ENCODE results near the gene PSMA1. TPM values are rescaled to one million over a fixed set of nuclear protein-coding genes. Genes with fewer than 3 reads are reported as not detected.

The PSMA1 gene
- total RNA-seq, 2 donors from 2014 or later = 120 to 147 TPM

GRCh38 chr11:14529951-14530350, 9.8 kb upstream of the PSMA1 start:
- Histone ChIP-seq H3K36me3 (no peaks in the 10 kb centered on the region), H3K9ac (ENCODE audit: low read depth in 2 of 2, low read length in 2 of 2) (no peak overlapping the region), H3K4me3 (no peak overlapping the region), H3K27me3 (no peaks in the 10 kb centered on the region), H3K27ac (no peak overlapping the region), H3K9me3 (no peaks in the 10 kb centered on the region), H3K4me1 (no peaks in the 10 kb centered on the region)
- intact Hi-C loops (cut with DNase I) = loop anchor here (10.0 kb wide), 1 partner anchor 245 kb away; no protein-coding TSS in a partner anchor
- TF ChIP-seq, protein P1, sequence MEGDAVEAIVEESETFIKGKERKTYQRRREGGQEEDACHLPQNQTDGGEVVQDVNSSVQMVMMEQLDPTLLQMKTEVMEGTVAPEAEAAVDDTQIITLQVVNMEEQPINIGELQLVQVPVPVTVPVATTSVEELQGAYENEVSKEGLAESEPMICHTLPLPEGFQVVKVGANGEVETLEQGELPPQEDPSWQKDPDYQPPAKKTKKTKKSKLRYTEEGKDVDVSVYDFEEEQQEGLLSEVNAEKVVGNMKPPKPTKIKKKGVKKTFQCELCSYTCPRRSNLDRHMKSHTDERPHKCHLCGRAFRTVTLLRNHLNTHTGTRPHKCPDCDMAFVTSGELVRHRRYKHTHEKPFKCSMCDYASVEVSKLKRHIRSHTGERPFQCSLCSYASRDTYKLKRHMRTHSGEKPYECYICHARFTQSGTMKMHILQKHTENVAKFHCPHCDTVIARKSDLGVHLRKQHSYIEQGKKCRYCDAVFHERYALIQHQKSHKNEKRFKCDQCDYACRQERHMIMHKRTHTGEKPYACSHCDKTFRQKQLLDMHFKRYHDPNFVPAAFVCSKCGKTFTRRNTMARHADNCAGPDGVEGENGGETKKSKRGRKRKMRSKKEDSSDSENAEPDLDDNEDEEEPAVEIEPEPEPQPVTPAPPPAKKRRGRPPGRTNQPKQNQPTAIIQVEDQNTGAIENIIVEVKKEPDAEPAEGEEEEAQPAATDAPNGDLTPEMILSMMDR (IDR thresholded peaks at IDR 0.05) = no peak
- DNase-seq = no peak

DNA sequence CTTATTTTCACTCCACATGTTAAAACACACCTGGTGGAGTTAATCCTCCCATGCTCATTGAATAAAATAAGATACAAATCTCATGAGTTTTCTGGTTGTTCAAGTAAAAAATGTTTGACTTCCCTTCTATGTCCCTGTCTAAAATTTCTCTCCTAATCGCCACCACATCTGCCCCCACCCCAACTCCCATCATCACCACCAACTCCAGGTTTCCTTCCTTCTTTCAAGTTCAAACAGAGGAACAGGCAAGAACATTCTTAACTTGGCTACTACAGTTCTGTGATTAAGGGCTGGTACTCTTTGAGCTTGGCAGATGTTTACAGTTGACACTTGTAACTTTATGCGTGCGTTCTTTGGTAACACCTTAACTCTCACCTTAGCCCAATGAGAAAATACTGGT, 9.1 kb upstream of the PSMA1 start:
- Histone ChIP-seq H3K27ac (no peak overlapping the region), H3K4me3 (no peak overlapping the region), H3K4me1 (no peaks in the 10 kb centered on the region), H3K9ac (ENCODE audit: low read depth in 2 of 2, low read length in 2 of 2) (no peak overlapping the region), H3K9me3 (no peaks in the 10 kb centered on the region), H3K36me3 (no peaks in the 10 kb centered on the region), H3K27me3 (no peaks in the 10 kb centered on the region)
- intact Hi-C loops (cut with DNase I) = no loop called here
- TF ChIP-seq, protein P1 (IDR thresholded peaks at IDR 0.05) = no peak
- no peak for DNase-seq

- Histone ChIP-seq H3K9me3 (no peaks in the 10 kb centered on the region), H3K27ac (no peak overlapping the region), H3K27me3 (no peaks in the 10 kb centered on the region), H3K4me1 (no peaks in the 10 kb centered on the region), H3K36me3 (peaks cover 3% of the 10 kb centered on the region), H3K9ac (ENCODE audit: low read depth in 2 of 2, low read length in 2 of 2) (no peak overlapping the region), H3K4me3 (no peak overlapping the region)
- intact Hi-C loops (cut with DNase I) = loop anchor here (5.0 kb wide), 1 partner anchor 364 kb away; no protein-coding TSS in a partner anchor
- TF ChIP-seq, protein P1 (IDR thresholded peaks at IDR 0.05) = no peak
- no peak for DNase-seq
Observed at GRCh38 chr11:14522801-14523200, 2.6 kb upstream of the PSMA1 start.

DNA sequence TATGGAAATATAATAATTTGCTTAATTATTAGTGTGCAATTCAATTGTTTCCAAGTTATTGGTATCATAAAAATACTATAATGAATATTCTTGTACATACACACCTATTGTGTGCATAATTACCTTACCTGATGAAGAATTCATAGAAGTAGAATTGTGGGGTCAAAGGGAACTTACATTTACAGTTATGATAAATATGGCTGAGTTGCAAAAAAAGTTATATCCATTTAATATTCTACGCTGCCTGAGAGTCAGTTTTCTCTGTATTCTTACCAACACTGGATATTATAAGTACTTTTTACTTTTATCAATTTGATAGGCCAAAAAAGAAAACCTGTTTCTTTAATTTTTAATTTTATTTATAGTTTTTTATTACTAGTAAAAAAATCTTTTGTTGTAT, 2.1 kb upstream of the PSMA1 start:
- Histone ChIP-seq H3K27ac (no peak overlapping the region), H3K9ac (ENCODE audit: low read depth in 2 of 2, low read length in 2 of 2) (no peak overlapping the region), H3K36me3 (peaks cover 3% of the 10 kb centered on the region), H3K9me3 (no peaks in the 10 kb centered on the region), H3K4me3 (no peak overlapping the region), H3K4me1 (no peaks in the 10 kb centered on the region), H3K27me3 (no peaks in the 10 kb centered on the region)
- no peak for DNase-seq
- intact Hi-C loops (cut with DNase I) = loop anchor here (5.0 kb wide), 1 partner anchor 365 kb away; no protein-coding TSS in a partner anchor
- TF ChIP-seq, protein P1 (IDR thresholded peaks at IDR 0.05) = no peak

- Histone ChIP-seq H3K27me3 (no peaks in the 10 kb centered on the region), H3K27ac (peak overlapping the region; percentile 85), H3K4me1 (no peaks in the 10 kb centered on the region), H3K36me3 (peaks cover 3% of the 10 kb centered on the region), H3K9me3 (no peaks in the 10 kb centered on the region), H3K9ac (ENCODE audit: low read depth in 2 of 2, low read length in 2 of 2) (peak overlapping the region; percentile 57 to 77), H3K4me3 (peak overlapping the region; percentile 76)
- no peak for DNase-seq
- intact Hi-C loops (cut with DNase I) = loop anchor here (5.0 kb wide), 1 partner anchor 367 kb away; no protein-coding TSS in a partner anchor
- TF ChIP-seq, protein P1 (IDR thresholded peaks at IDR 0.05) = no peak
Observed at GRCh38 chr11:14520747-14521151, 563 bp upstream of the PSMA1 start.
